Colonic mucosa (tissue), 4 donors: Measurements from ENCODE around the gene ATP2A3. TPM values are rescaled to one million over a fixed set of nuclear protein-coding genes. Genes with fewer than 3 reads are reported as not detected.
A peak's percentile ranks its signal among the peaks of the same experiment; 100 is the strongest.

Experiments used
- DNase-seq: peaks from one replicate; pipeline ENCODE4 v3.0.0-alpha.2; 2020
- H3K27ac ChIP-seq: fragments of 200-600 bp; one replicate; pipeline ENCODE4 v1.8.0; 2021
- H3K27me3 ChIP-seq: fragments of 200-600 bp; one replicate; pipeline ENCODE4 v1.8.0; 2021
- H3K36me3 ChIP-seq: fragments of 200-600 bp; one replicate; pipeline ENCODE4 v1.8.0; 2021
- H3K4me1 ChIP-seq: fragments of 200-600 bp; one replicate; pipeline ENCODE4 v1.8.0; 2021; ENCODE audit warnings: mild to moderate bottlenecking
- H3K4me3 ChIP-seq: fragments of 200-600 bp; one replicate; pipeline ENCODE4 v1.8.0; 2021
- H3K9ac ChIP-seq, 2 donors: one replicate each; pipeline ENCODE4 v1.7.0; 2013; ENCODE audit warnings: control low read depth in 2 of 2, low read depth in 2 of 2, low read length in 2 of 2
- H3K9me3 ChIP-seq: fragments of 200-600 bp; one replicate; pipeline ENCODE4 v1.8.0; 2021
- intact Hi-C: fragments of 100-400 bp; cut with DNase I; formaldehyde crosslinking; loops from one replicate; pipeline ENCODE4 v1.14.1; 2022
- total RNA-seq, 2 donors: library from RNA; stranded (reverse); fragmentation: NEBNext Ultra II Directional in 1 of 2; extraction: Animal tissue kit (Norgen Biotek cat#: 25700) in 1 of 2; gene quantifications; one replicate each; pipeline ENCODE4 v1.2.1, GENCODE V29; 2021
- TF ChIP-seq, protein P1 (sequence below): fragments of 200-600 bp; IDR thresholded peaks from one replicate; pipeline ENCODE4 v1.8.0; 2022; ENCODE audit warnings: antibody characterized with exemption, mild to moderate bottlenecking
- donor health status: healthy.
- donor health status: DM: no; HTN: no; CAD: no.
- donor health status: DM: no; HTN: no; CAD: no.

The ATP2A3 gene
- total RNA-seq, 2 donors from 2014 or later: 197 to 308 TPM

GRCh38 chr17:4007346-4008081 lies 43.3 kb upstream of the ATP2A3 start:
- intact Hi-C loops: loop anchor here (5.0 kb wide), 2 partner anchors 70 to 145 kb away; no protein-coding TSS in a partner anchor
- no peak overlapping the region for H3K27ac ChIP-seq
- H3K4me1 ChIP-seq: peaks cover 4% of the 10 kb centered on the region

DNA sequence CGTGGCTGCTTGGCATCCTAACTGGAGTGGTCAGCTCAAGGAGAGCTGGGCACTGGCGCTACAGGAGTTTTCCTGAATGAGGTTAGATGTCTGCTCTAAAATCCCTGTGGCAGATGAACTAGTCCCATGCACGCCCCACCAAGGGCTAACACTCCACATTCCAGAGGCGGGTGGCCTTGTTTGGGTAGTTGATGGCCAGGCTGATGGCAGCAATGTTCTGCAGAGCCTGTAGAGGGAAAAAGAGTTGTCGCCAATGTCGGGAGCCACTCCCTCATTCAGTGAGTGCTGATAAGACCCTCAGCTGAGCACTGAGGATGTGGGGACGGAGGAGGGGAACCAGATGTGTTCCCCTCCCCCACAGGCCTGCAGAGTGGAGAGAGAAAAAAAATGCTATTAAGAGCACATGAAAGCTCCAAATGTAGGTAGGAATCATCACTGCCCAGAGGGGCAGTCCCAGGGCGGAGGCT lies 42.5 kb upstream of the ATP2A3 start:
- Histone ChIP-seq H3K4me3 (no peak overlapping the region), H3K4me1 (peaks cover 4% of the 10 kb centered on the region), H3K27me3 (no peaks in the 10 kb centered on the region), H3K36me3 (peaks cover 26% of the 10 kb centered on the region), H3K9ac (no peak overlapping the region), H3K27ac (no peak overlapping the region), H3K9me3 (no peaks in the 10 kb centered on the region)
- no peak for DNase-seq
- TF ChIP-seq, protein P1, sequence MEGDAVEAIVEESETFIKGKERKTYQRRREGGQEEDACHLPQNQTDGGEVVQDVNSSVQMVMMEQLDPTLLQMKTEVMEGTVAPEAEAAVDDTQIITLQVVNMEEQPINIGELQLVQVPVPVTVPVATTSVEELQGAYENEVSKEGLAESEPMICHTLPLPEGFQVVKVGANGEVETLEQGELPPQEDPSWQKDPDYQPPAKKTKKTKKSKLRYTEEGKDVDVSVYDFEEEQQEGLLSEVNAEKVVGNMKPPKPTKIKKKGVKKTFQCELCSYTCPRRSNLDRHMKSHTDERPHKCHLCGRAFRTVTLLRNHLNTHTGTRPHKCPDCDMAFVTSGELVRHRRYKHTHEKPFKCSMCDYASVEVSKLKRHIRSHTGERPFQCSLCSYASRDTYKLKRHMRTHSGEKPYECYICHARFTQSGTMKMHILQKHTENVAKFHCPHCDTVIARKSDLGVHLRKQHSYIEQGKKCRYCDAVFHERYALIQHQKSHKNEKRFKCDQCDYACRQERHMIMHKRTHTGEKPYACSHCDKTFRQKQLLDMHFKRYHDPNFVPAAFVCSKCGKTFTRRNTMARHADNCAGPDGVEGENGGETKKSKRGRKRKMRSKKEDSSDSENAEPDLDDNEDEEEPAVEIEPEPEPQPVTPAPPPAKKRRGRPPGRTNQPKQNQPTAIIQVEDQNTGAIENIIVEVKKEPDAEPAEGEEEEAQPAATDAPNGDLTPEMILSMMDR: no peak
- intact Hi-C loops: loop anchor here (5.0 kb wide), 2 partner anchors 69 to 144 kb away; no protein-coding TSS in a partner anchor

More at GRCh38 chr17:4007346-4008081, 43.3 kb upstream of the ATP2A3 start:
- H3K4me3 ChIP-seq: no peak overlapping the region
- no peaks in the 10 kb centered on the region for H3K27me3 ChIP-seq
- H3K9me3 ChIP-seq: no peaks in the 10 kb centered on the region
- no peak overlapping the region for H3K9ac ChIP-seq
- DNase-seq: no peak
- TF ChIP-seq, protein P1: no peak
- H3K36me3 ChIP-seq: peaks cover 26% of the 10 kb centered on the region

GRCh38 chr17:4006165-4006589 lies 41.9 kb upstream of the ATP2A3 start:
- intact Hi-C loops: loop anchor here (5.0 kb wide), 2 partner anchors 69 to 144 kb away; no protein-coding TSS in a partner anchor
- Histone ChIP-seq H3K27me3 (no peaks in the 10 kb centered on the region), H3K9me3 (no peaks in the 10 kb centered on the region), H3K36me3 (peaks cover 26% of the 10 kb centered on the region), H3K9ac (no peak overlapping the region), H3K4me3 (no peak overlapping the region), H3K27ac (no peak overlapping the region), H3K4me1 (peaks cover 4% of the 10 kb centered on the region)
- DNase-seq: no peak
- TF ChIP-seq, protein P1: no peak

DNA sequence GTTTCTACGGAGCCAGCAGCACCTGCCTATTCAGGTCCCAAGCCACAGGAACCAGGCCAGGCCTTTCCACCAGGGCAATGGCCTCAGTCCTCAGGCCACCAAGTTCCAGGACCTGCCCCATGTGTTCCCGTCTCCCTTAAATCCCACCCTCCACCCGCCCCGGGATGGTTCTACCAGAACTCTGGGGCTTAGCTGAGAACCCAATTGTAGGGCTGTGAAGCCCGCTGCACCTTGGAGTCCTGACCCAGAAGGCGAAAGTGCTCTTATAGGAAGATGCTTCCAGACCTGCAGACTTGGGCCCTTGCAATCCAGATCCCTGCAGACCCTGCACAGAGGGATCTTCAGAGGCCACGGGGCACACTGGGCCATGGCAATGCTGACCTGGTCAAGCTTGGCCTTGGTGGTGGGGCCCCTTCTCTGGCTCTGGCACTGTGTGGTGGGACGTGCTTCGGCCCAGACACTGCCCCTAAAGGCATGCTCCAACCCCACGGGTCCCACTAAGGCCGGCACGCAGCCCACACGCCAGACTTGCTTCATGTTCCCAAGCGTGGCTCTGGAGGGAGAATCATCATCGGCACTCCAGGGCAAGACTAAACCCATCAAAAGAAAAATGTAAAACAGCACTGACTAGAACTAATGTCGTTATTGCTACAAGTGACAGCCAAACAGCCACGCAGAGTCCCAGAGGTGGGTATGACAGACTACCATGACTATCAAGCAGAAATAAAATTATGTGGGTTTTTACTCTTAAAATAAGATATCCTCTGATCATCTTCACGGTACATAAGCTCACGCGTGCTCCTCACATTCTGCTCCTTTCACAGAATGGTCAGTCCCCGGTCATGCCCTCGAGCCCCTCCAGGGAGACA lies 41.3 kb upstream of the ATP2A3 start:
- DNase-seq: no peak
- Histone ChIP-seq H3K36me3 (peaks cover 26% of the 10 kb centered on the region), H3K9me3 (no peaks in the 10 kb centered on the region), H3K4me3 (no peak overlapping the region), H3K27ac (no peak overlapping the region), H3K4me1 (peaks cover 4% of the 10 kb centered on the region), H3K9ac (peak overlapping the region in 1 of 2 donors; percentile 21), H3K27me3 (no peaks in the 10 kb centered on the region)
- TF ChIP-seq, protein P1: no peak
- intact Hi-C loops: loop anchor here (2.0 to 5.0 kb wide), 3 partner anchors 39 to 143 kb away; no protein-coding TSS in a partner anchor
